BLaER1 treated with 17β-estradiol and CSF1 and Interleukin-3, amounts not matched to agents 10 nM and 100 nM (cell line): ENCODE data around the gene MAGI2.

Source experiments
- H3K27ac ChIP-seq, 11 experiments: shearing (Covaris generic); formaldehyde crosslinking; 2 replicates each; pipeline ENCODE4 v1.8.1; 2022
- H3K27me3 ChIP-seq, 11 experiments: shearing (Covaris generic); formaldehyde crosslinking; 2 replicates each; pipeline ENCODE4 v1.8.1; 2022
- H3K36me3 ChIP-seq, 11 experiments: shearing (Covaris generic); formaldehyde crosslinking; 2 replicates each; pipeline ENCODE4 v1.8.1; 2022
- H3K4me1 ChIP-seq, 10 experiments: shearing (Covaris generic); formaldehyde crosslinking; 2 replicates each; pipeline ENCODE4 v1.8.1; 2022
- H3K4me2 ChIP-seq, 11 experiments: shearing (Covaris generic); formaldehyde crosslinking; 2 replicates each; pipeline ENCODE4 v1.8.1; 2022
- H3K4me3 ChIP-seq, 10 experiments: shearing (Covaris generic); formaldehyde crosslinking; 2 replicates each; pipeline ENCODE4 v1.8.1; 2022
- H3K9ac ChIP-seq, 11 experiments: shearing (Covaris generic); formaldehyde crosslinking; 2 replicates each; pipeline ENCODE4 v1.8.1; 2022
- H3K9me3 ChIP-seq, 11 experiments: shearing (Covaris generic); formaldehyde crosslinking; replicated peaks in 1 of 11; 2 replicates each; pipeline ENCODE4 v1.8.1; 2022
- H4K20me1 ChIP-seq, 11 experiments: shearing (Covaris generic); formaldehyde crosslinking; 2 replicates each; pipeline ENCODE4 v1.8.1; 2022
- Cebpa-rat ChIP-seq, 11 experiments: shearing (Covaris generic); IDR thresholded peaks; 2 replicates each; pipeline ENCODE4 v1.8.1; 2022

Gene MAGI2

DNA sequence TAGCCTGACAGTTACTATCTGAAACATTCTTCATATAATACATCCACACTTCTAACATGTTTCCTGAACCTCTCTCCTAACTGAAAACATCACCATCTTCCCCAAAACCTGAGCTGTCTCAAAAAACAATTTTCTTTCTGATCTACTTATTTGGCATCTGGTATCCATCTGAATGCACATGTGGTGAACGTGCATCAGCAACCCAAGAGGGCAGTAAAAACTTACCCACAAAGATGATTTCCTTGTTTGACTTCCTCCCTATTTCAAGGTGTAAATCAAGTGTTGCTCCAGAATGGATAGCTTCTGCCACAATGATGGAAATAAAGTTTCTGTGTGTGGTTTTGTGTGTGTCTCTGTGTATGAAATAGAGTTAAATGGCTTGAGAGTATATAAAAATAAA is 500.4 kb downstream of the MAGI2 start:
- no peak overlapping the region for H3K27ac ChIP-seq
- H3K9me3 ChIP-seq = peaks cover 0 to 9% (median 0%) of the 10 kb centered on the region in 11 experiments; a peak in 2 of 22 replicates
- H3K27me3 ChIP-seq = no peaks in the 10 kb centered on the region
- TF ChIP-seq Cebpa-rat (IDR thresholded peaks at IDR 0.05) = no peak
- H3K36me3 ChIP-seq = no peaks in the 10 kb centered on the region
- H3K4me2 ChIP-seq = no peak overlapping the region
- no peak overlapping the region for H3K4me3 ChIP-seq
- no peak overlapping the region for H3K9ac ChIP-seq
- no peaks in the 10 kb centered on the region for H4K20me1 ChIP-seq
- peaks cover 0 to 16% (median 0%) of the 10 kb centered on the region in 10 experiments; a peak in 2 of 20 replicates for H3K4me1 ChIP-seq

DNA sequence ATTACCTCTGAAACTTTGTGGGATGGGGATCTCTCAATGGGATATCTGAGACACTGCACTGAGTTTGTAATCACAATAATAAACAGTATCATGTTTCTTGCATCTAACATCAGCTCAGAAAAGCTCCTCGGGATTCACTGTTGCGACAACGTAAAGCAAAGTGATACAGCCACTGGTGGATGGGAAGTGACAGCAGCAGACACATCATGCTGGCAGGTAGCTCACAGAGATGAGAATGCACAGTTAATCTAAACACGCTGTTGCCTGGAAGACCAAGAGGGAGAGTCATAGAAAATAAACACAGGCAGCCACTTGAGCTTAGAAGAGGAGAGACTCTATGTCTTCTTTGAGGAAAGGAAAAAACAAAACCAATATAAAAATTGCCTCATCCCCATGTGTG is 513.8 kb downstream of the MAGI2 start:
- no peaks in the 10 kb centered on the region for H4K20me1 ChIP-seq
- no peaks in the 10 kb centered on the region for H3K9me3 ChIP-seq
- no peaks in the 10 kb centered on the region for H3K36me3 ChIP-seq
- no peak overlapping the region for H3K4me2 ChIP-seq
- no peak for TF ChIP-seq Cebpa-rat (IDR thresholded peaks at IDR 0.05)
- H3K4me1 ChIP-seq = no peaks in the 10 kb centered on the region
- H3K9ac ChIP-seq = no peak overlapping the region
- H3K27me3 ChIP-seq = no peaks in the 10 kb centered on the region
- H3K27ac ChIP-seq = no peak overlapping the region
- no peak overlapping the region for H3K4me3 ChIP-seq

DNA sequence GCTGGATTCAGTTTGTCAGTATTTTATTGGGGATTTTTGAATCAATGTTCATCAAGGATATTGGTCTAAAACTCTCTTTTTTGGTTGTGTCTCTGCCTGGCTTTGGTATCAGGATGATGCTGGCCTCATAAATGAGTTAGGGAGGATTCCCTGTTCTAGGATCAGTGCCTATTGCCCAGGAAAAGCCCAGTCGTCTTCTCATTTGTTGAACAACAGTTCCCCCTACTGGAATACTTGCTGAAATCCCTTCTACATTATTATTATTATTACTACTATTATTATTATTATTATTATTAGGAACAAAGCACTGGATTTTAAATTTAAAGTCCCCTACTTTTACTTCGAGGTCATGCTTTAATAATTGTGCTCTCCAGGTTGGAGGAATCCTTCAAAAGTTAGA is 528.9 kb downstream of the MAGI2 start:
- no peak overlapping the region for H3K4me2 ChIP-seq
- no peak for TF ChIP-seq Cebpa-rat (IDR thresholded peaks at IDR 0.05)
- no peaks in the 10 kb centered on the region for H3K9me3 ChIP-seq
- no peaks in the 10 kb centered on the region for H4K20me1 ChIP-seq
- no peak overlapping the region for H3K4me3 ChIP-seq
- no peak overlapping the region for H3K9ac ChIP-seq
- no peaks in the 10 kb centered on the region for H3K36me3 ChIP-seq
- H3K4me1 ChIP-seq = no peaks in the 10 kb centered on the region
- H3K27me3 ChIP-seq = no peaks in the 10 kb centered on the region
- H3K27ac ChIP-seq = no peak overlapping the region

DNA sequence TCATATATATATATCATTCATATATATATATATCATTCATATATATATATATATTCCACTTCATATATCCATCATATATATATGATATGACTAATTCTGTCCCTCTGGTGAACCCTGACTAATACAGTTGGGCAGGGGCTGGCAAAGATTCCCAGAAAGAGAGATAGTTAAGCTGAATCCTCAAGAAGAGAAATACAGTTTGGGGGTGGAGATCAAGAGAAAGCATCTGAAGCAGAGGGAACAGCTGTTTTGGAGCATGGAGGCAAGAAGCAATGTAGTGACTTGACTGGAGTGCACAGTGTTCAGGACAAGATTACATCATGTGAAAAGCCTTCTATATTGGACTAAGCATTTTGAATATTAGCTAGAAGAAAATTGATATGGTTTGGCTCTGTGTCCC is 540.7 kb downstream of the MAGI2 start:
- Histone ChIP-seq H3K9ac (no peak overlapping the region), H3K36me3 (no peaks in the 10 kb centered on the region), H3K4me2 (no peak overlapping the region), H3K4me1 (no peaks in the 10 kb centered on the region), H4K20me1 (no peaks in the 10 kb centered on the region), H3K9me3 (no peaks in the 10 kb centered on the region), H3K4me3 (no peak overlapping the region), H3K27me3 (no peaks in the 10 kb centered on the region), H3K27ac (no peak overlapping the region)
- TF ChIP-seq Cebpa-rat (IDR thresholded peaks at IDR 0.05) = no peak

DNA sequence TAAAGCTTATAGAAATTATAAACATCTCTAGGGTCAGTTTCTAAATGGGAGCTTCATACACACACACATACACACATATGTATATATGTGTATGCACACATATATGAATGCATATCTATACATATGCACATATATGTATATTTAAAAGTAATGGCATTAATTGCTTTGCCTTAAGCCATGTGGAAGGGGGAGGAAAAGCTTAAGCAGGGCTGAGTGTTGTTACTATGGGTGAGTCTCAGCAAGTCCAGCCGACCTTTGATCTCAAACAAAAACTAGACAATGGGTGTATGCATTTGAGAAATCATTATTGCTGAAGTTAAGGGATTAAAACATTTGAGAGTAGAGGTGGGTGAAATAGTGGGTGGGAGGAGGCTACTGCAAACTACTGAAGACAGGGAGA is 546.7 kb downstream of the MAGI2 start:
- Histone ChIP-seq H3K27ac (no peak overlapping the region), H3K27me3 (no peaks in the 10 kb centered on the region), H3K4me1 (0 out of 20 replicates have a peak, but pooled peaks cover 0 to 4% (median 0%) of the 10 kb centered on the region in 10 experiments), H3K9me3 (no peaks in the 10 kb centered on the region), H3K9ac (no peak overlapping the region), H4K20me1 (no peaks in the 10 kb centered on the region), H3K4me2 (no peak overlapping the region), H3K4me3 (no peak overlapping the region), H3K36me3 (no peaks in the 10 kb centered on the region)
- TF ChIP-seq Cebpa-rat (IDR thresholded peaks at IDR 0.05) = no peak

DNA sequence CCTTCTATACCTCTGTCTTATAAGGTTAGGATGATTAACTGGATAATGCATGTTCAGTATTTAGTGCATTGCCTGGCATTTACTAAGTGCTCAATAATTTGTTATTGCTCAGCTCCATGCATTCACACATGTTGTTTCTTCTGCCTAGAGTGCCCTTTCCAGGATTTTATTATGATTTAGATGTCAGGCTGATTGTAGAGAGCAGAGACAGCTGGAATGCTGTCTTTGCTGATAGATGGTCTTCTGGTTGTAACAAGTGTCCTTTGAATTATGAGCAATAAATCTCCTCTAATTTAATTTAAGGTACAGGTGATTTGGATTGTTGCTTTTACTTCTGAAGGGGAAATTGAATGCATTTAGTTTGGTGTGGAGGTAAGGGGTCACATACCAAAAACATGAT is 548.0 kb downstream of the MAGI2 start:
- TF ChIP-seq Cebpa-rat (IDR thresholded peaks at IDR 0.05) = no peak
- no peaks in the 10 kb centered on the region for H3K27me3 ChIP-seq
- no peaks in the 10 kb centered on the region for H3K9me3 ChIP-seq
- H3K36me3 ChIP-seq = no peaks in the 10 kb centered on the region
- H3K27ac ChIP-seq = no peak overlapping the region
- H3K4me1 ChIP-seq = 0 out of 20 replicates have a peak, but pooled peaks cover 0 to 4% (median 0%) of the 10 kb centered on the region in 10 experiments
- H4K20me1 ChIP-seq = no peaks in the 10 kb centered on the region
- H3K9ac ChIP-seq = no peak overlapping the region
- H3K4me2 ChIP-seq = no peak overlapping the region
- no peak overlapping the region for H3K4me3 ChIP-seq

GRCh38 chr7:78904983-78905382 is 548.5 kb downstream of the MAGI2 start:
- Histone ChIP-seq H4K20me1 (no peaks in the 10 kb centered on the region), H3K9me3 (no peaks in the 10 kb centered on the region), H3K9ac (no peak overlapping the region), H3K4me1 (peaks cover 0 to 4% (median 0%) of the 10 kb centered on the region in 10 experiments; a peak in 1 of 20 replicates), H3K27me3 (no peaks in the 10 kb centered on the region), H3K4me2 (no peak overlapping the region), H3K36me3 (no peaks in the 10 kb centered on the region), H3K27ac (no peak overlapping the region), H3K4me3 (no peak overlapping the region)
- TF ChIP-seq Cebpa-rat (IDR thresholded peaks at IDR 0.05) = no peak

GRCh38 chr7:78901566-78901965 is 551.9 kb downstream of the MAGI2 start:
- no peak for TF ChIP-seq Cebpa-rat (IDR thresholded peaks at IDR 0.05)
- peaks cover 0 to 9% (median 0%) of the 10 kb centered on the region in 10 experiments; a peak in 1 of 20 replicates for H3K4me1 ChIP-seq
- H3K27ac ChIP-seq = no peak overlapping the region

DNA sequence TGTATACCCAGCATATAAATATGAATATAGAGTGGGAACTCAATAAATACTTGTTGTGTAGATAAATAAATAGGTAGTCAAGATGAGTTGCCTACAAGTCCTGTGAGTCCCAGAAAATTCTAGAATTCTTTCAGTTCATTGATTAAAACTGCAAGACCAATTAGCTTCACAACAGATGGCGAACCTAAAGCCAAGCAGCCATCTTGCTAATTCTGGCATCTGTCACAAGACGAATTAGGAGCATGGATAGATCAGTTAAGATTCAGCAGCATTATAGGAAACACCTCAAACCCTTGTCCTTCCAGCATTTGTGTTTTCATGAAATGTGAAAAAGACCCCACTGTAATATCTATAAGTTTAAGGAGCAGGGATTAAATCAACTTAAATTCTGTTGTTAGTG is 552.7 kb downstream of the MAGI2 start:
- H3K27me3 ChIP-seq = no peaks in the 10 kb centered on the region
- no peak overlapping the region for H3K4me2 ChIP-seq
- no peaks in the 10 kb centered on the region for H3K36me3 ChIP-seq
- H3K27ac ChIP-seq = no peak overlapping the region
- TF ChIP-seq Cebpa-rat (IDR thresholded peaks at IDR 0.05) = no peak
- H3K9ac ChIP-seq = no peak overlapping the region
- H3K9me3 ChIP-seq = no peaks in the 10 kb centered on the region
- H3K4me3 ChIP-seq = no peak overlapping the region
- H3K4me1 ChIP-seq = peaks cover 0 to 9% (median 0%) of the 10 kb centered on the region in 10 experiments; a peak in 1 of 20 replicates
- no peaks in the 10 kb centered on the region for H4K20me1 ChIP-seq

More at GRCh38 chr7:78901566-78901965, 551.9 kb downstream of the MAGI2 start:
- no peak overlapping the region for H3K4me2 ChIP-seq
- H3K27me3 ChIP-seq = no peaks in the 10 kb centered on the region
- no peak overlapping the region for H3K4me3 ChIP-seq
- H3K36me3 ChIP-seq = no peaks in the 10 kb centered on the region
- no peaks in the 10 kb centered on the region for H4K20me1 ChIP-seq
- H3K9me3 ChIP-seq = no peaks in the 10 kb centered on the region
- no peak overlapping the region for H3K9ac ChIP-seq

DNA sequence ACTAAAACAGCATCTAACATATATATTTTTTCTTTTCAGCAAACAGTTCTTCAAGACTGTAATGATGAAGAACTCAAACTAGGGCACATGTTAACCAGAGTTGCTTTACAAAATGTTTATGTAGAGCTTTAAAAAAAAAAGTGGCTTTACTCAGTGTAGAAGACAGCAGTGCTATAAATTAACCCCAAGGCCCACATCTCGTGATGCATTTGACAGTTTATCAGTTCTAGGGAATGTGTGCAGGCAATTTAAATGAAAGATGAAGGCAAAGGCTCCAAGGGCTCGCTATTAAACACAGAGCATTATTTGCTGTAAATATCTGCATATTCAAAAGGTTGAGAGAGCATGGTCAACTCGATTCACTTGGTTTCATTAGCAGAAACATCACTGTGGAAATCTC is 558.1 kb downstream of the MAGI2 start:
- Histone ChIP-seq H3K27me3 (no peaks in the 10 kb centered on the region), H3K27ac (no peak overlapping the region), H3K9me3 (no peaks in the 10 kb centered on the region), H3K4me3 (no peak overlapping the region), H3K36me3 (no peaks in the 10 kb centered on the region), H3K4me2 (no peak overlapping the region), H4K20me1 (no peaks in the 10 kb centered on the region), H3K4me1 (peaks cover 0 to 9% (median 0%) of the 10 kb centered on the region in 10 experiments; a peak in 1 of 20 replicates), H3K9ac (no peak overlapping the region)
- TF ChIP-seq Cebpa-rat (IDR thresholded peaks at IDR 0.05) = no peak
